Uterus (tissue), 4 donors: ENCODE results near the gene MFNG. TPM values are rescaled to one million over a fixed set of nuclear protein-coding genes. Genes with fewer than 3 reads are reported as not detected.

ENCODE experiments used
- DNase-seq, 2 donors: peaks; one replicate each; pipeline ENCODE4 v3.0.0-alpha.2; 2019 to 2020
- H3K27ac ChIP-seq, 2 donors: fragments of 200-600 bp; sonication (generic); 1 replicate in 1 of 2; 2 replicates in 1 of 2; pipeline ENCODE4 v1.5.1; 2016 to 2018
- H3K27me3 ChIP-seq, 2 donors: fragments of 200-600 bp; sonication (generic); one replicate each; pipeline ENCODE4 v1.5.1; 2018 to 2019; ENCODE audit warnings: control low read depth in 1 of 2
- H3K36me3 ChIP-seq, 2 donors: fragments of 200-600 bp; sonication (generic); one replicate each; pipeline ENCODE4 v1.5.1; 2019; ENCODE audit warnings: control low read depth in 1 of 2
- H3K4me1 ChIP-seq, 2 donors: fragments of 200-600 bp; sonication (generic); one replicate each; pipeline ENCODE4 v1.5.1; 2018 to 2019; ENCODE audit warnings: control low read depth in 1 of 2
- H3K4me3 ChIP-seq, 2 donors: fragments of 200-600 bp; sonication (generic); 1 replicate in 1 of 2; 2 replicates in 1 of 2; pipeline ENCODE4 v1.5.1; 2018 to 2019; ENCODE audit warnings: mild to moderate bottlenecking in 1 of 2
- H3K9me3 ChIP-seq, 2 donors: fragments of 200-600 bp; sonication (generic); one replicate each; pipeline ENCODE4 v1.5.1; 2019; ENCODE audit warnings: control low read depth in 1 of 2
- POLR2A ChIP-seq, 2 donors: fragments of 450-650 bp; IDR thresholded peaks; one replicate each; pipeline ENCODE4 v1.6.1; 2016; ENCODE audit warnings: antibody characterized with exemption in 2 of 2, mild to moderate bottlenecking in 1 of 2, moderate library complexity in 1 of 2
- intact Hi-C: fragments of 100-400 bp; cut with DNase I; formaldehyde crosslinking; loops from one replicate; pipeline ENCODE4 v1.15.1; 2023; ENCODE audit warnings: low total_unique reads
- total RNA-seq, 4 donors: library from RNA; depleted of rRNA in 3 of 4; stranded (reverse); fragments of >200 nt in 3 of 4; gene quantifications; one replicate each; pipeline versions ENCODE4 v1.1.0 to v1.2.4, GENCODE V29; 2014 to 2023
- TF ChIP-seq, protein P1 (sequence below), 4 experiments: fragments of 200-600 bp in 2 of 4; fragments of 450-650 bp in 2 of 4; sonication (generic) in 2 of 4; IDR thresholded peaks; one replicate each; pipeline ENCODE4 v1.5.1; 2016 to 2019; ENCODE audit warnings: antibody characterized with exemption in 4 of 4, mild to moderate bottlenecking in 2 of 4, moderate library complexity in 1 of 4
- donor health status: DM: yes; HTN: yes; CAD: no.

Gene MFNG
- total RNA-seq, 4 donors from 2014 or later = 7.6 to 71.2 (median 28.7) TPM

- Histone ChIP-seq H3K9me3 (no peaks in the 10 kb centered on the region), H3K4me1 (no peaks in the 10 kb centered on the region), H3K36me3 (no peaks in the 10 kb centered on the region), H3K27ac (no peak overlapping the region), H3K4me3 (no peak overlapping the region), H3K27me3 (no peaks in the 10 kb centered on the region)
- TF ChIP-seq POLR2A (IDR thresholded peaks at IDR 0.05) = no peak
- TF ChIP-seq, protein P1, sequence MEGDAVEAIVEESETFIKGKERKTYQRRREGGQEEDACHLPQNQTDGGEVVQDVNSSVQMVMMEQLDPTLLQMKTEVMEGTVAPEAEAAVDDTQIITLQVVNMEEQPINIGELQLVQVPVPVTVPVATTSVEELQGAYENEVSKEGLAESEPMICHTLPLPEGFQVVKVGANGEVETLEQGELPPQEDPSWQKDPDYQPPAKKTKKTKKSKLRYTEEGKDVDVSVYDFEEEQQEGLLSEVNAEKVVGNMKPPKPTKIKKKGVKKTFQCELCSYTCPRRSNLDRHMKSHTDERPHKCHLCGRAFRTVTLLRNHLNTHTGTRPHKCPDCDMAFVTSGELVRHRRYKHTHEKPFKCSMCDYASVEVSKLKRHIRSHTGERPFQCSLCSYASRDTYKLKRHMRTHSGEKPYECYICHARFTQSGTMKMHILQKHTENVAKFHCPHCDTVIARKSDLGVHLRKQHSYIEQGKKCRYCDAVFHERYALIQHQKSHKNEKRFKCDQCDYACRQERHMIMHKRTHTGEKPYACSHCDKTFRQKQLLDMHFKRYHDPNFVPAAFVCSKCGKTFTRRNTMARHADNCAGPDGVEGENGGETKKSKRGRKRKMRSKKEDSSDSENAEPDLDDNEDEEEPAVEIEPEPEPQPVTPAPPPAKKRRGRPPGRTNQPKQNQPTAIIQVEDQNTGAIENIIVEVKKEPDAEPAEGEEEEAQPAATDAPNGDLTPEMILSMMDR (IDR thresholded peaks at IDR 0.05) = no peak
- intact Hi-C loops = no loop called here
- no peak for DNase-seq
These were observed 9.5 kb downstream of the MFNG start for GRCh38 chr22:37476389-37477329.

DNA sequence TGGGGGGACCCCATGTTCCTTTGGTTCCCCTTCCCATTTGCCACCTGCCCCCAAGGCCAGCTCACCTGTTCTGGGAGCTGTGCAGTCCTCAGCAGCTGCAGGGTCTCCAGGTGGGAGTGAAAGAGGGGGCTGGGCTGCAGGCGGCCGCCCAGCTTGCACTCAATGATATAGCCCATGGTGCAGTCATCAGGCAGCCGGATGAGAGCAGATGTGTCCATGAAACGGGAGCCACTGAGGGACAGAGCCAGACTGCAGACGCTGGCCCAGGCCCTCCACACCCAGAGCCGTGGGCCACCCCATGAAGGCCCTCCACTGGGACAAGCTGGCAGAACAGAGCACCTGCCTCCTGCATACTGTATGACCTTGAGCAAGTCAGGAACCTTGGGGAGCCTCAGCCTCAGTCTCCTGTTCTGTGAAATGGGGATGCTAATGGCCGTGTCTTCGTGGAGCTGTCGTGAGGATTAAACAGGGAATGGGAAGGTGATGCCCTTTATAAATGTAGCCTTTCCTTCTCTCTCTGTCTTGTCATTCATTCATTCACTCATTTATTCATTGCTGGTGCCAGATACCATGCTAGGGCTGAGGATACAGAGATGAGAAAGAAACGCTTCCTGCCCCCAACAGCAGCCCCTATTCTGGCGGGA is 11.6 kb downstream of the MFNG start:
- no peak overlapping the region for H3K27ac ChIP-seq
- no peaks in the 10 kb centered on the region for H3K4me1 ChIP-seq
- DNase-seq = no peak
- H3K4me3 ChIP-seq = no peak overlapping the region
- intact Hi-C loops = no loop called here
- no peaks in the 10 kb centered on the region for H3K9me3 ChIP-seq
- no peaks in the 10 kb centered on the region for H3K36me3 ChIP-seq
- H3K27me3 ChIP-seq = no peaks in the 10 kb centered on the region
- TF ChIP-seq, protein P1 (IDR thresholded peaks at IDR 0.05) = no peak
- TF ChIP-seq POLR2A (IDR thresholded peaks at IDR 0.05) = no peak

DNA sequence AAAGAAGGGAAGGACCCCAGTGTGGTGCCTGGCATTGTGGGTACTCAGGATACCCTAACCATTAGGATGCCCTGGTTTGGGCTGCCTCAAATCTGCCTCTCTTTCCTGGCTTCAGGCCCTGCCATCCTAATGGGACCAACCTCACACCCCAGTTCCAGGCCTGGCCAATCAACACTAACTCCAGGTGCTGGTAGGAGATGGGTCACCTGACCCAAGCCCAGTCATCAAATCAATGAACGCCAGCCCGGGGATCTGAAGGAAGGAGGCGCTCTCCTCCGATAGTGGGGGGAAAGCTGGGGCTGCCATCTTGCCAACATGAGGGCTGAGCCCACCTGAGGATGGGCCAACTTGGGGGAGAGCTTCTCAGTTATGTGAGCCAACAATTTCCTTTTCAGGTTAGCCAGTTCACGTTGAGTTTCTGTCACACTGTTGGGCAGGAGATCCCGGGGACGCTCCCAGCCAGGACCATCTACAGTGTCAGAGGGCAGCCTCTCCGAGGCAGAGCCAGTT is 12.7 kb downstream of the MFNG start:
- Histone ChIP-seq H3K4me3 (no peak overlapping the region), H3K27me3 (no peaks in the 10 kb centered on the region), H3K9me3 (no peaks in the 10 kb centered on the region), H3K4me1 (no peaks in the 10 kb centered on the region), H3K27ac (no peak overlapping the region), H3K36me3 (no peaks in the 10 kb centered on the region)
- intact Hi-C loops = no loop called here
- no peak for DNase-seq
- TF ChIP-seq, protein P1 (IDR thresholded peaks at IDR 0.05) = no peak
- no peak for TF ChIP-seq POLR2A (IDR thresholded peaks at IDR 0.05)

- H3K36me3 ChIP-seq = no peaks in the 10 kb centered on the region
- H3K9me3 ChIP-seq = no peaks in the 10 kb centered on the region
- H3K27me3 ChIP-seq = no peaks in the 10 kb centered on the region
- intact Hi-C loops = no loop called here
- TF ChIP-seq, protein P1 (IDR thresholded peaks at IDR 0.05) = peak in 1 of 4 experiments; percentile 22
- no peak for TF ChIP-seq POLR2A (IDR thresholded peaks at IDR 0.05)
- no peak overlapping the region for H3K27ac ChIP-seq
- no peaks in the 10 kb centered on the region for H3K4me1 ChIP-seq
- no peak for DNase-seq
- H3K4me3 ChIP-seq = no peak overlapping the region
These were observed 13.7 kb downstream of the MFNG start for GRCh38 chr22:37472418-37473006.
